Ishikawa (cell line): ENCODE measurements around the gene EVX2.

Experiments
- CEBPB ChIP-seq: IDR thresholded peaks from 2 replicates; pipeline ENCODE4 v1.6.1; 2012
- CREB1 ChIP-seq: IDR thresholded peaks from 2 replicates; pipeline ENCODE4 v1.6.1; 2012; ENCODE audit warnings: low read depth
- EGR1 ChIP-seq: IDR thresholded peaks from 2 replicates; pipeline ENCODE4 v1.6.1; 2012
- EP300 ChIP-seq: IDR thresholded peaks from 2 replicates; pipeline ENCODE4 v1.6.1; 2012; ENCODE audit warnings: borderline replicate concordance
- NFIC ChIP-seq: IDR thresholded peaks from 2 replicates; pipeline ENCODE4 v1.6.1; 2012
- TAF1 ChIP-seq: IDR thresholded peaks from 2 replicates; pipeline ENCODE4 v1.6.1; 2012; ENCODE audit warnings: low read depth, mild to moderate bottlenecking
- TEAD4 ChIP-seq: IDR thresholded peaks from 2 replicates; pipeline ENCODE4 v1.6.1; 2012
- USF1 ChIP-seq: IDR thresholded peaks from 2 replicates; pipeline ENCODE4 v1.6.1; 2012
- YY1 ChIP-seq: IDR thresholded peaks from 2 replicates; pipeline ENCODE4 v1.6.1; 2012; ENCODE audit warnings: low read depth
- ZBTB7A ChIP-seq: IDR thresholded peaks from 2 replicates; pipeline ENCODE4 v1.6.1; 2012; ENCODE audit warnings: low read depth
- TF ChIP-seq, protein P1 (sequence below): IDR thresholded peaks from 2 replicates; pipeline ENCODE4 v1.6.1; 2012; ENCODE audit warnings: low read depth, mild to moderate bottlenecking

- TF ChIP-seq EGR1, result no peak
- no peak for TF ChIP-seq USF1
- TF ChIP-seq TEAD4, result no peak
- TF ChIP-seq TAF1, result no peak
- no peak for TF ChIP-seq YY1
- TF ChIP-seq ZBTB7A, result no peak
- TF ChIP-seq NFIC, result no peak
- TF ChIP-seq, protein P1, sequence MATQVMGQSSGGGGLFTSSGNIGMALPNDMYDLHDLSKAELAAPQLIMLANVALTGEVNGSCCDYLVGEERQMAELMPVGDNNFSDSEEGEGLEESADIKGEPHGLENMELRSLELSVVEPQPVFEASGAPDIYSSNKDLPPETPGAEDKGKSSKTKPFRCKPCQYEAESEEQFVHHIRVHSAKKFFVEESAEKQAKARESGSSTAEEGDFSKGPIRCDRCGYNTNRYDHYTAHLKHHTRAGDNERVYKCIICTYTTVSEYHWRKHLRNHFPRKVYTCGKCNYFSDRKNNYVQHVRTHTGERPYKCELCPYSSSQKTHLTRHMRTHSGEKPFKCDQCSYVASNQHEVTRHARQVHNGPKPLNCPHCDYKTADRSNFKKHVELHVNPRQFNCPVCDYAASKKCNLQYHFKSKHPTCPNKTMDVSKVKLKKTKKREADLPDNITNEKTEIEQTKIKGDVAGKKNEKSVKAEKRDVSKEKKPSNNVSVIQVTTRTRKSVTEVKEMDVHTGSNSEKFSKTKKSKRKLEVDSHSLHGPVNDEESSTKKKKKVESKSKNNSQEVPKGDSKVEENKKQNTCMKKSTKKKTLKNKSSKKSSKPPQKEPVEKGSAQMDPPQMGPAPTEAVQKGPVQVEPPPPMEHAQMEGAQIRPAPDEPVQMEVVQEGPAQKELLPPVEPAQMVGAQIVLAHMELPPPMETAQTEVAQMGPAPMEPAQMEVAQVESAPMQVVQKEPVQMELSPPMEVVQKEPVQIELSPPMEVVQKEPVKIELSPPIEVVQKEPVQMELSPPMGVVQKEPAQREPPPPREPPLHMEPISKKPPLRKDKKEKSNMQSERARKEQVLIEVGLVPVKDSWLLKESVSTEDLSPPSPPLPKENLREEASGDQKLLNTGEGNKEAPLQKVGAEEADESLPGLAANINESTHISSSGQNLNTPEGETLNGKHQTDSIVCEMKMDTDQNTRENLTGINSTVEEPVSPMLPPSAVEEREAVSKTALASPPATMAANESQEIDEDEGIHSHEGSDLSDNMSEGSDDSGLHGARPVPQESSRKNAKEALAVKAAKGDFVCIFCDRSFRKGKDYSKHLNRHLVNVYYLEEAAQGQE, result no peak
- TF ChIP-seq EP300, result no peak
- TF ChIP-seq CREB1, result no peak
- no peak for TF ChIP-seq CEBPB
Measured at GRCh38 chr2:176082525-176082823, 1.3 kb downstream of the EVX2 start.
